Measurements from ENCODE around the gene ADAMTS1.

The ADAMTS1 gene

GRCh38 chr21:26814386-26814785 is 30.8 kb downstream of the ADAMTS1 start:
- Histone ChIP-seq H3K4me1 (ENCODE audit: insufficient read depth, low read length) (peaks cover 13% of the 10 kb centered on the region), H3K9ac (ENCODE audit: low read depth, low read length) (no peak overlapping the region), H3K36me3 (ENCODE audit: insufficient read depth, low read length) (no peaks in the 10 kb centered on the region), H3K9me3 (ENCODE audit: control insufficient read depth, insufficient read depth, low read length) (no peaks in the 10 kb centered on the region)

DNA sequence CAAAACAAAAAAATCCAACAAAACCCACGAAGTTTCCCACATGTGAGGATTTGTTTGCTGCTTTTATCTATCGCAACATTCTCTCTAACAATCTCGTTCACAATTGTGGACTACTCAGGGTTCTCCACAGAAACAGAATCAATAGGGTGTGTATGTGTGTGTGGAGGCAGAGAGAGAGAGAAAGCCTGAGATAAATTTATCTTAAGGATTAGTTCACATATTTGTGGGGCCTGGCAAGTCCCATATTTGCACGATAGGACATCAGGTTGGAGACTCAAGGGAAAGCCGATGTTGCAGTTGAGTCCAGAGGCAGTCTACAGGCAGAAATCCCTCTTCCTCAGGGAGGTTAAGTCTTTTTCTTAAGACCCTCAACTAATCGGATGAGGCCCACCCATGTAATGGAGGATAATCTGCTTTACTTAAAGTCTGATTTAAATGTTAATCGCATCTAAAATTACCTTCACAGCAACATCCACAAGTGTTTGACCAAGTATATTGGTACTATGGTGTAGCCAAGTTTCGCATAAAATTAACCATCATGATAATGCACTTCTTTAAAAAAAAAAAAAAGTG is 31.7 kb downstream of the ADAMTS1 start:
- Histone ChIP-seq H3K4me1 (ENCODE audit: insufficient read depth, low read length) (peaks cover 5% of the 10 kb centered on the region), H3K9ac (ENCODE audit: low read depth, low read length) (no peak overlapping the region), H3K9me3 (ENCODE audit: control insufficient read depth, insufficient read depth, low read length) (no peaks in the 10 kb centered on the region), H3K36me3 (ENCODE audit: insufficient read depth, low read length) (no peaks in the 10 kb centered on the region)

GRCh38 chr21:26812173-26812572 is 33.0 kb downstream of the ADAMTS1 start:
- H3K4me1 ChIP-seq (ENCODE audit: insufficient read depth, low read length) = no peaks in the 10 kb centered on the region
- no peaks in the 10 kb centered on the region for H3K36me3 ChIP-seq (ENCODE audit: insufficient read depth, low read length)
- H3K9me3 ChIP-seq (ENCODE audit: control insufficient read depth, insufficient read depth, low read length) = no peaks in the 10 kb centered on the region
- H3K9ac ChIP-seq (ENCODE audit: low read depth, low read length) = no peak overlapping the region

GRCh38 chr21:26811482-26811881 is 33.7 kb downstream of the ADAMTS1 start:
- Histone ChIP-seq H3K9ac (ENCODE audit: low read depth, low read length) (no peak overlapping the region), H3K9me3 (ENCODE audit: control insufficient read depth, insufficient read depth, low read length) (no peaks in the 10 kb centered on the region), H3K4me1 (ENCODE audit: insufficient read depth, low read length) (no peaks in the 10 kb centered on the region), H3K36me3 (ENCODE audit: insufficient read depth, low read length) (no peaks in the 10 kb centered on the region)

DNA sequence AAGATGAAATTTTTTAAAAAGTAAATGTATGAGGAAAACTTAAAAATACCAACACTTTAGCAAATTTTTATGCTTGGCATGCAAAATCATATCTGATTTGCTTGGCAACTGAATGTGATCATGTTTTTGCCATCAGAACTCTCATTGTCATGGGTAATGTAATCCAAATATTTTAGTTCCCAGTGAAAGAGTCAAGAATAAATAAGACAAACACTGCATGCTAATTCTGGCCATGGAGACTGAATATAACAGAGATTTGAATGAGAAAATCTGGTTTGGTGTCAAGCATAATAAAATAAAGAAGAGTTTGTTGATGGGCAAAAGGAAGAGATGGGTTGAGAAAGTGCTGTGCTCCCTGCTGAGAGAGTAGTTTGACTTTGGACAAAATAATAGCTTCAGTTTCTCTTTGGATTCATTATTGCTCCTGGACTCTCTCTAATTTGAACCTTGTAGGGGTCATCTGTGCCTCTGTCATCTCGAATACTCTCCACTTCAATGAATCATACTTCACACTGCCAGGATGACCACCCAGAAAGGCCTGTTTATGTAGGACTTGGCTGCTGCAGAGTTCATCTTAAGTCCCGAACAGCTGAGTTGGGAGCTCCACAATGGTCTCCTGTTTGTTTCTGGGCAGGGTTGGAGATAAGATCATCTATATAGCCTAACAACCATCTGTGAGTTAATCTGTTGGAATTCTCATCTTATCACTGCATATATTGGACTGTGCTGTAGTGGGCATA is 34.4 kb downstream of the ADAMTS1 start:
- Histone ChIP-seq H3K36me3 (ENCODE audit: insufficient read depth, low read length) (no peaks in the 10 kb centered on the region), H3K9ac (ENCODE audit: low read depth, low read length) (no peak overlapping the region), H3K4me1 (ENCODE audit: insufficient read depth, low read length) (no peaks in the 10 kb centered on the region), H3K9me3 (ENCODE audit: control insufficient read depth, insufficient read depth, low read length) (no peaks in the 10 kb centered on the region)

DNA sequence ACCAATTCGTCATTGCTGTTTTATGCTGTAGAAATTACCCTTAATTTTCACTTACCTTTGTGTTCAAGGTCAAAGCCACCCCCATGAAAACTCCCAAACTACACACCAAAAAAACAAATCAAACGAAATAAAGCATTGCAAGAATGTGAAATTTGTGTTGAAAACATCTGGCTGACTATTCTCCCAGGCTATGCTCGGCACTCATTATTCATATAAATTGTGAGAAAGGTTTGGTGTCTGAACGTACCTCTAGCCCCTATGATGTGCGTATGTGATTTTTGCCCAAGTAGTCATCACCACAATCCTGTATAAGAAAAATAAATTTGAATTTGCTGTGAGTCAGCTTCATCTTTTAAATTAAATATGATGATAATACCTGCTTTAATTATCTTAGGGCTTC is 34.9 kb downstream of the ADAMTS1 start:
- Histone ChIP-seq H3K9ac (ENCODE audit: low read depth, low read length) (no peak overlapping the region), H3K36me3 (ENCODE audit: insufficient read depth, low read length) (no peaks in the 10 kb centered on the region), H3K4me1 (ENCODE audit: insufficient read depth, low read length) (no peaks in the 10 kb centered on the region), H3K9me3 (ENCODE audit: control insufficient read depth, insufficient read depth, low read length) (no peaks in the 10 kb centered on the region)

GRCh38 chr21:26809745-26810144 is 35.5 kb downstream of the ADAMTS1 start:
- Histone ChIP-seq H3K9ac (ENCODE audit: low read depth, low read length) (no peak overlapping the region), H3K9me3 (ENCODE audit: control insufficient read depth, insufficient read depth, low read length) (no peaks in the 10 kb centered on the region), H3K4me1 (ENCODE audit: insufficient read depth, low read length) (no peaks in the 10 kb centered on the region), H3K36me3 (ENCODE audit: insufficient read depth, low read length) (no peaks in the 10 kb centered on the region)

- Histone ChIP-seq H3K9me3 (ENCODE audit: control insufficient read depth, insufficient read depth, low read length) (no peaks in the 10 kb centered on the region), H3K4me1 (ENCODE audit: insufficient read depth, low read length) (no peaks in the 10 kb centered on the region; the same call in 1 of the 2 replicates), H3K9ac (ENCODE audit: low read depth, low read length) (no peak overlapping the region), H3K36me3 (ENCODE audit: insufficient read depth, low read length) (no peaks in the 10 kb centered on the region)
Observed at GRCh38 chr21:26806801-26807295, 38.4 kb downstream of the ADAMTS1 start.

DNA sequence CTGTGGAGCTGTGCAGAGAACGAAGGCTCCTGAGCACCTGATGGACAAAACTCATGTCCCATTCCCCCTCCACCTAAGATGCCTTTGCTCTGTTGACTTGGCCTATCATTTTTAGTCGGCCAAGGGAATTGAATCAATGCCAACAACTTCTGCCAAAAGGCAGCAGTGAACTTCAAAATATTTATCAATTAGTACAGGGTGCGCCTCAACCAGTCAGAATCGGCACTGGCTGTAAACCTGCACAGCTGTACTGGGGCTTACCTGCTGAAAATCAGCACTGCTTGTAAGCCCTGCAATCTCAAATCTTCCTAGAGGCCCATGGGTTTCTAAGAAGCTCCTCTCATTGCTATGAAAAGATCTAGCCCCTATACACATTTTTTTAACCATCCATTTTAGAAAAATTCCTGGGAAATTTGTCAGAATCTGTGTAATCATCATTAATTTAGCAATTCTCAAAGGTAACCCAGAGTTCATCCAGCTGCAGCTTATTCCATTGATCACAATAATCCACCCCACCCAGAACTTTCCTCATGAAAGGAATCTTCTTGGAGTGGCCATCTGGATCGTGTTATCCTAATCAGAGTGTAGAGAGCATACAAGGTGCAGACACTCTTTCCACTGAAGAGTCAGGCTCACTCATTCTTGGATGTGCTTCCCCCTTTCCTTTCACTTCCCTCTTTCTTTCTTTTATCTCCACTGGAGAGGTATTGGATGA is 40.2 kb downstream of the ADAMTS1 start:
- H3K9me3 ChIP-seq (ENCODE audit: control insufficient read depth, insufficient read depth, low read length) = no peaks in the 10 kb centered on the region

GRCh38 chr21:26801498-26801897 is 43.7 kb downstream of the ADAMTS1 start:
- Histone ChIP-seq H3K4me1 (ENCODE audit: insufficient read depth, low read length) (peaks cover 6% of the 10 kb centered on the region; the same call in 1 of the 2 replicates), H3K9ac (ENCODE audit: low read depth, low read length) (no peak overlapping the region), H3K36me3 (ENCODE audit: insufficient read depth, low read length) (no peaks in the 10 kb centered on the region), H3K9me3 (ENCODE audit: control insufficient read depth, insufficient read depth, low read length) (no peaks in the 10 kb centered on the region)

More for the DNA sequence above, 40.2 kb downstream of the ADAMTS1 start:
- no peak overlapping the region for H3K9ac ChIP-seq (ENCODE audit: low read depth, low read length)
- no peaks in the 10 kb centered on the region for H3K36me3 ChIP-seq (ENCODE audit: insufficient read depth, low read length)
- H3K4me1 ChIP-seq (ENCODE audit: insufficient read depth, low read length) = peaks cover 6% of the 10 kb centered on the region; the same call in 1 of the 2 replicates

GRCh38 chr21:26800970-26801431 is 44.2 kb downstream of the ADAMTS1 start:
- no peak overlapping the region for H3K9ac ChIP-seq (ENCODE audit: low read depth, low read length)

DNA sequence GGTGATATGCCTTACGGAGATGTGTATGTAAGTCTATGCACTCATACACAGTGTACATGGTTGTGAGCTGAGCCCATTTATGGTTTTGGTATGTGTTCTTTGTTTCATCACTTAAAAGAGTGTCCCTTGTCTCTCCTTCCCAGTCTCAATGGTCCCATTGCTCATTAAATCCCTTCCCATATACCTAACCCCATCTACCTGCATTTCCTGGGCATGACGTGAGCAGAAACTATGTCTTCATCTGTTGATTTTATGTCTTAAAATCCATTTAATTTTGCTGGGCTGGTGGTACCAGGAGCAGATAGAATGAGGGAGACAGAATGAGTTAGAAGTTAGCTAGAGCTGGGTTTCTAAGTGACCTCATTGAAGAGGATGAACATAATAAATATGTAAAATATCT is 44.8 kb downstream of the ADAMTS1 start:
- no peak overlapping the region for H3K9ac ChIP-seq (ENCODE audit: low read depth, low read length)
- peaks cover 6% of the 10 kb centered on the region; the same call in 1 of the 2 replicates for H3K4me1 ChIP-seq (ENCODE audit: insufficient read depth, low read length)
- no peaks in the 10 kb centered on the region for H3K9me3 ChIP-seq (ENCODE audit: control insufficient read depth, insufficient read depth, low read length)
- no peaks in the 10 kb centered on the region for H3K36me3 ChIP-seq (ENCODE audit: insufficient read depth, low read length)

More at GRCh38 chr21:26800970-26801431, 44.2 kb downstream of the ADAMTS1 start:
- no peaks in the 10 kb centered on the region for H3K36me3 ChIP-seq (ENCODE audit: insufficient read depth, low read length)
- no peaks in the 10 kb centered on the region for H3K9me3 ChIP-seq (ENCODE audit: control insufficient read depth, insufficient read depth, low read length)
- H3K4me1 ChIP-seq (ENCODE audit: insufficient read depth, low read length) = peaks cover 6% of the 10 kb centered on the region; the same call in 1 of the 2 replicates

DNA sequence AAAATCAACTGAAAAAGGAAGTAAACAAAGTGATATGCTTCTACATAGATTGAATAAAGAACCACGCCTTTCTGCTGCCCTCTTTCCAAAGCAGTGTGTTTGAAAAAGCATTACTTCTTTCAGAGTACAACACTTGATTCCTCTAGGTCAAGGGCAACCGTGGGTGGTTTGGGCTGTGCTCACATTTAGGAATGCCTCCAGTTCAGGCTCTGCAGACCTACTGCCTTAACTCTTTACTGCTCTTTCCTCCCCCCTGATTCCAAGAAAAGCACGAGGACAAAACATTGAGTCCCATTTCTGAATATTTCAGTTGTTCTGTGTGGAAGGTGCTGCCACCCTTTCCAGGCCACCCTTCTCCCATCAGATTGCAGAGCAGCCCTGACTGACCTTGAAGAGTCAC is 45.2 kb downstream of the ADAMTS1 start:
- Histone ChIP-seq H3K4me1 (ENCODE audit: insufficient read depth, low read length) (peaks cover 6% of the 10 kb centered on the region; the same call in 1 of the 2 replicates), H3K36me3 (ENCODE audit: insufficient read depth, low read length) (no peaks in the 10 kb centered on the region), H3K9ac (ENCODE audit: low read depth, low read length) (no peak overlapping the region), H3K9me3 (ENCODE audit: control insufficient read depth, insufficient read depth, low read length) (no peaks in the 10 kb centered on the region)

GRCh38 chr21:26798856-26799751 is 46.1 kb downstream of the ADAMTS1 start:
- no peaks in the 10 kb centered on the region for H3K9me3 ChIP-seq (ENCODE audit: control insufficient read depth, insufficient read depth, low read length)
- H3K4me1 ChIP-seq (ENCODE audit: insufficient read depth, low read length) = peaks cover 6% of the 10 kb centered on the region; the same call in 1 of the 2 replicates
- H3K36me3 ChIP-seq (ENCODE audit: insufficient read depth, low read length) = no peaks in the 10 kb centered on the region
- no peak overlapping the region for H3K9ac ChIP-seq (ENCODE audit: low read depth, low read length)
